Choroid plexus epithelial cell (primary cell): ENCODE results near the gene SH3TC1.

Experiments
- DNase-seq: peaks from one replicate; pipeline ENCODE4 v3.0.0-alpha.2; 2010; ENCODE audit warnings: low read depth
- H3K4me3 ChIP-seq: 2 replicates; pipeline ENCODE4 v1.5.1; 2011; ENCODE audit warnings: low read depth, mild to moderate bottlenecking, control low read depth, low read length, moderate library complexity
- CTCF ChIP-seq: conservative IDR thresholded peaks from 2 replicates; pipeline ENCODE4 v1.5.1; 2011; ENCODE audit warnings: low read depth, mild to moderate bottlenecking, control low read depth, inconsistent platforms, low read length, moderate library complexity

Gene SH3TC1

GRCh38 chr4:8215001-8215427 lies 15.9 kb downstream of the SH3TC1 start:
- TF ChIP-seq CTCF, result no peak
- DNase-seq, result peak; percentile 69
- H3K4me3 ChIP-seq, result no peak overlapping the region

DNA sequence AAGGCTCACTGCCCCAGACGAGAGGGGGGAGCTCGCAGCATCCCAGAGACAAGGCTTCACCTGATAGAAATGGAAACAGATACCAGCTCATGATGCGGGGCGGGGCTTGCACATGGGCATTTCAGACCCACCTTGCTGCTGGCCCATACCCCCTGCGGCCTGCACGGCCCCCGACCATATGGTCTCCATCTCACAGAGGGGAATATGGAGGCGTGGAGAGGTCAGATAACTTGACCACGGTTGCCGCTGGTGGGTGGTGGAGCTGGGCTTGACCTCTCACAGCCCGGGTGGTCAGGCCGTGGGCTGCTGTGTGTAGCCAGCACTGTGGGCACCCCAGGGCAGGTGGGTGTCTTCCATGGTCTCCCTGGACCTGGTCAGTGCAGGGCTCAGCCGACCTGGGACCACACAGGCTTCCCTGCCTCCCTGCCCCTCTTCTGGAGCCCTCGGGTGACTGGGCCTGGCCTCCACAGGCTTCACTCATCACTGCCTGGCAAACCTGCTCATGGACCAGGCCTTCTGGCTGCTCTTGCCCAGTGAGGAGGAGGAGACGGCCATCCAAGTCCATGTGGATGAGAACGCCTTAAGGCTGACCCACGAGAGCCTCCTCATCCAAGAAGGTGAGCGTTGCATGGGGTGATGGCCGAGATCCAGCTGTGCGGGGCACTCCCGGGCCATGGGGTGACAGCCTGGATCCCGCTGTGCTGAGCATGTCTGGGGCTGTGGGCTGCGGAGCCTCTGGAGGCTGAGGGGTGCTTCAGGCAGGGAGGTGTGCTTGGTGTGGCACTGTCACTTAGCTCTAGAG lies 16.8 kb downstream of the SH3TC1 start:
- no peak overlapping the region for H3K4me3 ChIP-seq
- DNase-seq, result no peak
- TF ChIP-seq CTCF, result no peak

DNA sequence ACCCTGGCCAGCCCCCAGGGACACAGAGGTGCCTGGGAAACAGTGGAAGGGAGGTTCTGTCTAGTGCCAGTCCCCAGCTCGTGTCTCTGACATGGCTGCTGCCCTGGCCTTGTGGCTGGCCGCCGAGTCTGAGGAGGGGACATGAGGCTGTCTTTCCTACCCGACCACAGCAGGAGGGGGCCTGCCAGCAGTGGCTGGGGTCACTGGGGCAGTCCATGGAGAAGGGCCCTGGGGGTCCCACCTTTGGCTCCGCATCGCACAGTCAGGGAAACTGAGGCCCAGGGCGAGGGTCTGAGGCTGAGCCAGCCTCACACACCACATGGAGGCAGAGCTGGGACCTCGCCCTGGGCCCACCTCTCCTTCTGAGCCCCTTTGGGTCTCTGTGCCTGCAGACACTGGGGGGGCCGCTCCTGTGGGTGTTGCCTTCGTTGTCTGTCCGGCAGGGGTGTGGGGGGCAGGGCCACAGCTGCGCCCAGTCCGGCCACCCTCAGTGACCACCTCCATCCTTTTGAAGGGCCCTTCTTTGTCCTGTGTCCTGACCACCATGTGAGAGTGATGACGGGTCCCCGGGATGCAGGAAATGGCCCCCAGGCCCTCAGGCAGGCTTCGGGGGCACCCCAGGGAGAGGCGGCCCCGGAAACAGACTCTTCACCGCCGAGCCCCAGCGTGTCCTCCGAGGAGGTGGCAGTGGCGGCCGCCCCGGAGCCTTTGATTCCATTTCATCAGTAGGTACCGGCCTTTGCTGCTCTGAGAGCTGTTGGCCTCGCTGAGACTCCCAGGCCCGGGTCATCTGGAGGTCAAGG lies 17.6 kb downstream of the SH3TC1 start:
- no peak for TF ChIP-seq CTCF
- DNase-seq, result no peak
- H3K4me3 ChIP-seq, result no peak overlapping the region

GRCh38 chr4:8217246-8217511 lies 18.1 kb downstream of the SH3TC1 start:
- no peak for DNase-seq
- no peak for TF ChIP-seq CTCF
- no peak overlapping the region for H3K4me3 ChIP-seq

DNA sequence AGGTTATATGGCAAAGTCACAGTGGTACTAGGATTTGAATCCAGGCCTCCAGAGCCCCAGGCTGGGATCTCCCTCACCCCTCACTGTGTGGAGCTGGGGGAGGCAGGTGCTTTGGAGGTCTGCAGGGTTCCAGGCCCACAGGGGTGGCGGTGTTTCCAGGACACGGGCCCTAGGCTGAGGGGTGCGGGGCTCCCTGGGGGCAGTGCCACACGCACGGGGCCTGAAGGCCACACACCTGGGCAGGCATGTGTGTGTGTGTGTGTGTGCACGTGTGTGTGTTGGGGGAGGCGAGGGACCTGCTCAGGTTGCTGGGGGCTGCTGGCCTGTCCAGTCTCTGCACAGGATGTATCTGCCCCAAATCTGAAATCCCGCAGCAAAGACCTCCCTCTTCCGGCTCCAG lies 18.8 kb downstream of the SH3TC1 start:
- no peak for TF ChIP-seq CTCF
- H3K4me3 ChIP-seq, result no peak overlapping the region
- no peak for DNase-seq

GRCh38 chr4:8218371-8219031 lies 19.4 kb downstream of the SH3TC1 start:
- TF ChIP-seq CTCF, result no peak
- H3K4me3 ChIP-seq, result no peak overlapping the region
- DNase-seq, result no peak

GRCh38 chr4:8219236-8219635 lies 20.1 kb downstream of the SH3TC1 start:
- no peak for DNase-seq
- no peak for TF ChIP-seq CTCF
- no peak overlapping the region for H3K4me3 ChIP-seq
